ENCODE results near the gene ZC3H7A.

Gene ZC3H7A

GRCh38 chr16:11731222-11731621 lies 65.8 kb downstream of the ZC3H7A start:
- no peak for DNase-seq
- Histone ChIP-seq H3K36me3 (peaks cover 28% of the 10 kb centered on the region), H3K4me1 (no peaks in the 10 kb centered on the region), H3K4me3 (ENCODE audit: low read depth, low read length) (no peak overlapping the region), H3K9me3 (no peaks in the 10 kb centered on the region), H3K27me3 (no peaks in the 10 kb centered on the region)
- TF ChIP-seq CTCF (IDR thresholded peaks at IDR 0.05; ENCODE audit: low read depth, low read length) = no peak

GRCh38 chr16:11729787-11730186 lies 67.3 kb downstream of the ZC3H7A start:
- no peak for DNase-seq
- no peaks in the 10 kb centered on the region for H3K4me1 ChIP-seq
- H3K36me3 ChIP-seq = peaks cover 26% of the 10 kb centered on the region
- no peaks in the 10 kb centered on the region for H3K9me3 ChIP-seq
- H3K27me3 ChIP-seq = no peaks in the 10 kb centered on the region
- H3K4me3 ChIP-seq (ENCODE audit: low read depth, low read length) = no peak overlapping the region
- TF ChIP-seq CTCF (IDR thresholded peaks at IDR 0.05; ENCODE audit: low read depth, low read length) = no peak

GRCh38 chr16:11727796-11728543 lies 69.1 kb downstream of the ZC3H7A start:
- Histone ChIP-seq H3K4me3 (ENCODE audit: low read depth, low read length) (no peak overlapping the region), H3K36me3 (peaks cover 24% of the 10 kb centered on the region), H3K9me3 (no peaks in the 10 kb centered on the region), H3K27me3 (no peaks in the 10 kb centered on the region), H3K4me1 (no peaks in the 10 kb centered on the region)
- no peak for DNase-seq
- TF ChIP-seq CTCF (IDR thresholded peaks at IDR 0.05; ENCODE audit: low read depth, low read length) = no peak

GRCh38 chr16:11726008-11726407 lies 71.0 kb downstream of the ZC3H7A start:
- DNase-seq = no peak
- TF ChIP-seq CTCF (IDR thresholded peaks at IDR 0.05; ENCODE audit: low read depth, low read length) = no peak
- no peak overlapping the region for H3K4me3 ChIP-seq (ENCODE audit: low read depth, low read length)
- H3K36me3 ChIP-seq = peaks cover 16% of the 10 kb centered on the region
- no peaks in the 10 kb centered on the region for H3K27me3 ChIP-seq
- H3K4me1 ChIP-seq = no peaks in the 10 kb centered on the region
- H3K9me3 ChIP-seq = no peaks in the 10 kb centered on the region

- TF ChIP-seq CTCF (IDR thresholded peaks at IDR 0.05; ENCODE audit: low read depth, low read length) = no peak
- Histone ChIP-seq H3K4me3 (ENCODE audit: low read depth, low read length) (no peak overlapping the region), H3K4me1 (no peaks in the 10 kb centered on the region), H3K27me3 (no peaks in the 10 kb centered on the region), H3K9me3 (no peaks in the 10 kb centered on the region), H3K36me3 (peaks cover 20% of the 10 kb centered on the region)
- DNase-seq = no peak
These were observed 71.6 kb downstream of the ZC3H7A start for GRCh38 chr16:11725457-11725856.

- H3K27me3 ChIP-seq = no peaks in the 10 kb centered on the region
- peaks cover 13% of the 10 kb centered on the region for H3K36me3 ChIP-seq
- no peak overlapping the region for H3K4me3 ChIP-seq (ENCODE audit: low read depth, low read length)
- H3K9me3 ChIP-seq = no peaks in the 10 kb centered on the region
- H3K4me1 ChIP-seq = no peaks in the 10 kb centered on the region
- DNase-seq = no peak
- no peak for TF ChIP-seq CTCF (IDR thresholded peaks at IDR 0.05; ENCODE audit: low read depth, low read length)
These were observed 74.6 kb downstream of the ZC3H7A start for GRCh38 chr16:11722468-11722808.

Data from BE2C (cell line).